GM18907 (cell line): ENCODE results near the gene ARFGAP1.

Source experiments
- ATAC-seq: cut with Tn5 transposase; IDR thresholded peaks from one replicate; pipeline ENCODE4 v1.9.1; 2021; ENCODE audit warnings: mild to moderate bottlenecking, moderate library complexity; ENCODE audit not compliant: unreplicated experiment

The ARFGAP1 gene

GRCh38 chr20:63318391-63319163 lies 46.0 kb downstream of the ARFGAP1 start:
- ATAC-seq, result no peak

- ATAC-seq, result no peak
Observed at GRCh38 chr20:63319164-63320040, 46.8 kb downstream of the ARFGAP1 start.

GRCh38 chr20:63320041-63320511 lies 47.5 kb downstream of the ARFGAP1 start:
- no peak for ATAC-seq

GRCh38 chr20:63320616-63321147 lies 48.1 kb downstream of the ARFGAP1 start:
- no peak for ATAC-seq

- no peak for ATAC-seq
Observed at GRCh38 chr20:63321148-63321831, 48.7 kb downstream of the ARFGAP1 start.

GRCh38 chr20:63322146-63322932 lies 49.7 kb downstream of the ARFGAP1 start:
- ATAC-seq, result no peak

- no peak for ATAC-seq
Observed at GRCh38 chr20:63322933-63323273, 50.3 kb downstream of the ARFGAP1 start.

GRCh38 chr20:63323357-63323981 lies 50.9 kb downstream of the ARFGAP1 start:
- ATAC-seq, result no peak

- ATAC-seq, result no peak
Observed at GRCh38 chr20:63325021-63325471, 52.4 kb downstream of the ARFGAP1 start.

- no peak for ATAC-seq
Observed at GRCh38 chr20:63325554-63326313, 53.1 kb downstream of the ARFGAP1 start.

- no peak for ATAC-seq
Observed at GRCh38 chr20:63326314-63327230, 54.0 kb downstream of the ARFGAP1 start.

GRCh38 chr20:63327231-63327745 lies 54.7 kb downstream of the ARFGAP1 start:
- ATAC-seq, result no peak

- ATAC-seq, result no peak
Observed at GRCh38 chr20:63328026-63328700, 55.5 kb downstream of the ARFGAP1 start.

GRCh38 chr20:63328718-63329275 lies 56.2 kb downstream of the ARFGAP1 start:
- no peak for ATAC-seq

GRCh38 chr20:63329331-63330083 lies 56.9 kb downstream of the ARFGAP1 start:
- ATAC-seq, result no peak

- no peak for ATAC-seq
Observed at GRCh38 chr20:63330084-63330760, 57.6 kb downstream of the ARFGAP1 start.
